Melanocyte of skin (primary cell): ENCODE results near the gene DNAJC21. TPM values are rescaled to one million over a fixed set of nuclear protein-coding genes. Genes with fewer than 3 reads are reported as not detected.

Source experiments
- total RNA-seq, 2 donors: library from RNA; depleted of rRNA; stranded (reverse); fragments of >200 nt; gene quantifications; 2 replicates each; pipeline ENCODE4 v1.2.3, GENCODE V29; 2012

Gene DNAJC21
- 10 to 100 TPM; 12.7 to 16.7 TPM for total RNA-seq

DNA sequence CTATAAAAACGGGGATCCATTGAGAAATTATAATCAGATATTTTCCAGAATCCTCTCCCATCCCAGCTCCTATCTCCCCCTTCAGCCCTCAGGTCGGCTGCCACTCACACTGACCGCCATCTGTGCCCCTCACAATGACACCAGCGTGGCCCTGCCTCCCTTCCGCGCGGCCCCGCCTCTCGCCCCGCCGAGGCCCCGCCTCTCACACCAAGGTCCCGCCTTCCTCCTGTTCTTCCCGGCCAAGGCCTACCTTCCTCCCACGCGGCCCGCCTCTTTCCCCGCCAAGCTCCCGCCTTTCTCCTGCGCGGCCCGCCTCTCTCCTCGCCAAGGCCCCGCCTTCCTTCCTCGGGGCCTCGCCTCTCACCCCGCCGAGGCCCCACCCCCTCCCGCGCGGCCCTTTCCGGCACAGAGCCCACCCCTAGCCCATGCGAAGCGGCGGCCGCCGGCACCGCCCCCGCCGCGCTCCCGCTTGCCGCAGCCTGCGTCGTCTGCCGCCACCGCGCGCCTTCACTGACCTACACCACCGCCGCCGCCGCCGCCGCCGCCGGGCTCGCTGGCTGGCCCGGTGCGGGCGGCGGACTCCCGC, at the start of gene DNAJC21:
DNAJC21 (plus strand) TSS at position 426 of the 586 bp plus-strand sequence. CDS start 261 bp downstream, outside the sequence.

DNA sequence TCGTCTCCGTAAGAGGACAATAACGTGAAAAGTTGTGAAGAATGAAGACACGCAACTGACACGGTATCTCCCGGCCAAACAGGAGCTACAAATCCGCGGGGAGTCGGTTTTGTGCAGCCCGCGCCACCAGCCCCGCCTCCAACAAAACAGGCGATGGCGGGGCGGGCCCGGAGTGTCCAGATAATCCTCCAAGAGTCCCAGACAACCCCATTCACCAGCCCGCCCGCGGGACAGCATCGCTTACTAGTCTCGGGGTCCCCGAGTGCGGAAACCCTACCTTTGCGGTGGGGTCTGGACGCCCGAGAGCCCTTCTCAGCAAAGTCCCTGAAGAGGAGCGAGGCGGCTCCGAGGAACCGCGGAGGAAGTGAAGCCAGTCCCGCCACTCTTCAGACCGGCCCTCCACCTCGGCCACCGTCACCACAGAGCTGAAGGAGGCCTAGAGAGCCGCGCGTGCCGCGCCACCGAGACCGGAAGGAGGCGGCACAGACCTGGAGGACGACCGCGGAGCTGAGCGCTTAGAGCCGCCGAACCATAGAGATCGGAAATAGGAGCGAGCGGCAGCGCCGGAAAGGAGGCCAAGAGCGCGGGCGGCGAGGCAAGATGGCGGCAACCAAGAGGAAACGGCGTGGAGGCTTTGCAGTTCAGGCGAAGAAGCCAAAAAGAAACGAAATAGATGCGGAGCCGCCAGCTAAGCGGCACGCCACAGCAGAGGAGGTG, 14.1 kb upstream of the DNAJC21 start, which contains the start of the genes BRIX1 and RAD1:
BRIX1 (plus strand) TSS at position 573 of the 717 bp plus-strand sequence; CDS start at position 601, 28 bp downstream.
RAD1 (minus strand) TSS at position 366 of the 717 bp plus-strand sequence. CDS start 612 bp downstream, outside the sequence.

Other genes with a start within 250 kb of the DNAJC21 start
- gene TTC23L, start 90.4 kb upstream of the DNAJC21 start, total RNA-seq, result 1 to 10 TPM in 1 of 2 donors, under 1 TPM in 1; under 0.01 to 1.4 TPM
- gene RAD1, start 14.1 kb upstream of the DNAJC21 start, total RNA-seq, result 10 to 100 TPM; 21.0 to 35.0 TPM
- 10 to 100 TPM; 26.8 to 76.6 TPM for gene BRIX1, start 13.8 kb upstream of the DNAJC21 start, total RNA-seq
- gene AGXT2, start 118.4 kb downstream of the DNAJC21 start, total RNA-seq, result not detected